Measurements from ENCODE around the gene CADPS.

Gene CADPS

DNA sequence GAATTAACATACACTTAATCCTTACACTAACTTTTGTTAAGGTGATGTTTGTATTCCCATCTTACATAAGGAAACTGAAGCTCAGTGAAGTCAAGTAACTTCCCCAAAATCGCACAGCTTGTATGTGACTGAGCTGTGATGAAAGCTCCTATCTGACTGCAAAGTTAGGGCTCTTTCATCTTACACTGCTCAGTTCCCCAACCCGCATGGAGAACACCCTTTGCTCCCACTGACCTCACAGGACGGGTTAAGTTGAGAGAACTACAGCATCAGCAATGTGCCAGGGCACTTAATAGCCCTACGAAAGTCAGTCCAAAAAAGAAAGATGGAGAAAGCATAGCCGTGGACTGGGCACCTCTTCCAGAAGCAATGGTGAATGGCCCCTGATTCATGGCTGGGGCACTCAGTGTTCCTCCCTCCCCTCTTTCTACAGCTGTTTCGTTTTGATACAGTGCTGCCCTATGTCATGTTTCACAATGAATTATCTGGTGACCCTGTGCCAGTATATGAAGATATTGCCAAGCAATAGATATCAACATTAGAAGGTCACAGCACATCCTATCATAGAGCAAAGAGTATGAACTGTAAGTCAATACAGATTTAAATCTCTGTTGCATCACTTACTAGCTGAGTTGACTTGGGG lies 38.0 kb downstream of the CADPS start:
- Histone ChIP-seq H3K9me3 (ENCODE audit: control insufficient read depth in 2 of 2, low read length in 2 of 2) (no peaks in the 10 kb centered on the region), H3K27me3 (ENCODE audit: control insufficient read depth in 2 of 2, insufficient read depth in 2 of 2, low read length in 2 of 2) (no peaks in the 10 kb centered on the region), H3K36me3 (ENCODE audit: control insufficient read depth in 2 of 2, insufficient read depth in 2 of 2, low read length in 2 of 2) (no peaks in the 10 kb centered on the region), H3K9ac (ENCODE audit: low read depth in 1 of 2, low read length in 2 of 2) (no peak overlapping the region), H3K27ac (ENCODE audit: low read depth in 2 of 2, low read length in 2 of 2) (no peak overlapping the region), H3K4me3 (ENCODE audit: low read length in 2 of 2) (no peak overlapping the region), H3K4me1 (ENCODE audit: control insufficient read depth in 2 of 2, insufficient read depth in 2 of 2, low read length in 2 of 2) (no peaks in the 10 kb centered on the region)

DNA sequence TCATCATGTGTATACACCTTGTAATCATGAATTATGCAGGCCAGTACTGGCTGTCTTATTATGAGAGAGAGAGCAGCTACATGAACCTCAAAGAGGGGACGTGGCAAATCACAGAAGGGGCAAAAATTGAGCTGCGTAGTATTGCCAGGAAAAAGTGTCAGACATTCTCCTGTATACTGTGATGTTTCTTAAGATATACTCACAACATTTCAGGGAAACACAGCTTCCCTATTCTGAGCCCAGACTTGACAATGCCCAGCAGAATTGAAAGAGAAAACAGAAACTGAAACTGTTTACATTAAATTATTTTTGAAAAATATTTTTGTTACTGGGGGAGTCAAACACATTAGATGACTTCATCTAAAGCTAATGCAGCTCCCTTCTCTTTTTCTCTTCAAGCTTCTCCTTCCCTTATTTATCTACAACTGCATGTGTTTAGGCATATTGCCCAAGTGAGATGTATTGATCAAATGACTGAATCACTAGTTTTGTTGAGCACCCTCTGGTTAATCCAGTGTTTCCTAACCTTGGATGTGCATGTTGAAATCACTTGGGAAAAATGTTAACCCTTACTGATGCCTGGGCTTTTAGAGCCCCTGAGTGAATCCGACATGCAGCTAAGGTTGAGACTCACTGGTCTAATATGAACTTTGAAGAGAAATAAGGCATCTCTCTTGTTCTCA lies 39.5 kb downstream of the CADPS start:
- Histone ChIP-seq H3K27ac (ENCODE audit: low read depth in 2 of 2, low read length in 2 of 2) (no peak overlapping the region), H3K4me3 (ENCODE audit: low read length in 2 of 2) (no peak overlapping the region)

DNA sequence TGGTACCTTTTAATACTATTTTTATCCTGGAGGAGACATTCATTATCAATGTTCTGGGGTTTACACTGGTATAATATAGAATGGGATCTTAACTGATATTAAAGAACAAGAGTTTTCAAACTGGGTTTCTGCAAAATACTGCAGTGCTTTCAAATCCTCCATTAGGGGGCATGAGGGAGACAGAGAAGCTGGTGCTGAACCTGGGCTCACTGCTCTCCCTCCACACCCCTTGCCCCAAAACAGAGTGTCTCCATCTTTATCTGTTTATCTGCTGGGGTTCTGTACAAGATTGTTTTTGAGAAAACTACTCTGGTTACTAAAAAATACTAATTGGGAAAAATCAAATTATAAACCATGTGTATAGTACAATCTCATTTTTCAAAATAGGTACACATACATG lies 41.7 kb downstream of the CADPS start:
- no peak overlapping the region for H3K4me3 ChIP-seq (ENCODE audit: low read length in 2 of 2)
- H3K4me1 ChIP-seq (ENCODE audit: control insufficient read depth in 2 of 2, insufficient read depth in 2 of 2, low read length in 2 of 2), result no peaks in the 10 kb centered on the region
- H3K36me3 ChIP-seq (ENCODE audit: control insufficient read depth in 2 of 2, insufficient read depth in 2 of 2, low read length in 2 of 2), result no peaks in the 10 kb centered on the region

More for the DNA sequence above, 39.5 kb downstream of the CADPS start:
- Histone ChIP-seq H3K27me3 (ENCODE audit: control insufficient read depth in 2 of 2, insufficient read depth in 2 of 2, low read length in 2 of 2) (no peaks in the 10 kb centered on the region), H3K9ac (ENCODE audit: low read depth in 1 of 2, low read length in 2 of 2) (no peak overlapping the region), H3K36me3 (ENCODE audit: control insufficient read depth in 2 of 2, insufficient read depth in 2 of 2, low read length in 2 of 2) (no peaks in the 10 kb centered on the region), H3K4me1 (ENCODE audit: control insufficient read depth in 2 of 2, insufficient read depth in 2 of 2, low read length in 2 of 2) (no peaks in the 10 kb centered on the region), H3K9me3 (ENCODE audit: control insufficient read depth in 2 of 2, low read length in 2 of 2) (no peaks in the 10 kb centered on the region)

DNA sequence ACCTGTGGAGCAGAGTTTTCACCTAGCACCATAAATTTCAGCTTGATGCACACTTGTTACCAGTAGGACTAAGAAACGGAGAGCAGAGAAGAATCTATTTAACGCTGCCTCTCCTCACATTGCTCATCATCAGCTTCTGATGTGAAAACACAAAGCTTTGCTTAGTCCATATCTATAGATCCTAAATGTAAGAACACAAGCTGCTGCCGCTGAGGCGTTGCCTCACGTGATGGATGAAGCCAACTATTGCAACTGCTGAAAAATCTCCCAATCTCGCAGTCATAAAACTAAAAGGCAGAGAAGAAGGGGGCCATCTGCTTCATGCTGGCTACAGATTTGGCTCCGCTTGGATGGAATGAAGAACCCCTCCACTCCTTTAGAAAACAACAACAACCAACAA lies 42.7 kb downstream of the CADPS start:
- Histone ChIP-seq H3K9ac (ENCODE audit: low read depth in 1 of 2, low read length in 2 of 2) (no peak overlapping the region), H3K27me3 (ENCODE audit: control insufficient read depth in 2 of 2, insufficient read depth in 2 of 2, low read length in 2 of 2) (no peaks in the 10 kb centered on the region), H3K9me3 (ENCODE audit: control insufficient read depth in 2 of 2, low read length in 2 of 2) (no peaks in the 10 kb centered on the region), H3K27ac (ENCODE audit: low read depth in 2 of 2, low read length in 2 of 2) (no peak overlapping the region), H3K4me1 (ENCODE audit: control insufficient read depth in 2 of 2, insufficient read depth in 2 of 2, low read length in 2 of 2) (no peaks in the 10 kb centered on the region), H3K4me3 (ENCODE audit: low read length in 2 of 2) (no peak overlapping the region), H3K36me3 (ENCODE audit: control insufficient read depth in 2 of 2, insufficient read depth in 2 of 2, low read length in 2 of 2) (no peaks in the 10 kb centered on the region)

More for the DNA sequence above, 41.7 kb downstream of the CADPS start:
- Histone ChIP-seq H3K27ac (ENCODE audit: low read depth in 2 of 2, low read length in 2 of 2) (no peak overlapping the region), H3K9ac (ENCODE audit: low read depth in 1 of 2, low read length in 2 of 2) (no peak overlapping the region), H3K27me3 (ENCODE audit: control insufficient read depth in 2 of 2, insufficient read depth in 2 of 2, low read length in 2 of 2) (no peaks in the 10 kb centered on the region), H3K9me3 (ENCODE audit: control insufficient read depth in 2 of 2, low read length in 2 of 2) (no peaks in the 10 kb centered on the region)

DNA sequence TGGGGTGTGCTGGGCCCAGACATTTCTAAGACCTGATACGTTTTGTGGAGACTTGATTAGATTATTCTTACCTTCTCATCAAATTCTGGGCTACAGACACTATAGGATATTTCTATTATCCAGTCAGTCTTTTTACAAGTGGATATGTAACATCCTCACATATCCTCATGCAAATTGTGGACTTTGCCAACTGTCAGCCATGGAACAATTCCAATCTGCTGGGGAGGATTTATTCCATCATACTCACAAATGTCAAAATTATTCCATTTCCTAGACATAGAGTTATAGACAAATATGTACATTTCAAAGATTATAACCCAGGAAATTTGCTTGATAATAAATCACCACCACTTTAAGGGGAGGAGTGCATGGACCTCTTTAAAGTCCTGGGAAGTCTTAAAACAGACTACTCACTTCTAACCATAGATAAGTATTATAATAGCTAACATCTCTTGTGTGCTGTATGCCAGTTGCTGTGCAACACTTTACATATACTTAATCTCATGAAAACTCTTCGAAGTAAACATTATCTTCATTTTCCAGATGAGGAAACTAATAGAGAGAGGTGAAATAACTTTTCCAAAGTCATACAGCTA lies 44.4 kb downstream of the CADPS start:
- H3K9ac ChIP-seq (ENCODE audit: low read depth in 1 of 2, low read length in 2 of 2), result no peak overlapping the region
- H3K36me3 ChIP-seq (ENCODE audit: control insufficient read depth in 2 of 2, insufficient read depth in 2 of 2, low read length in 2 of 2), result no peaks in the 10 kb centered on the region
- no peaks in the 10 kb centered on the region for H3K9me3 ChIP-seq (ENCODE audit: control insufficient read depth in 2 of 2, low read length in 2 of 2)
- no peaks in the 10 kb centered on the region for H3K27me3 ChIP-seq (ENCODE audit: control insufficient read depth in 2 of 2, insufficient read depth in 2 of 2, low read length in 2 of 2)
- no peaks in the 10 kb centered on the region for H3K4me1 ChIP-seq (ENCODE audit: control insufficient read depth in 2 of 2, insufficient read depth in 2 of 2, low read length in 2 of 2)
- no peak overlapping the region for H3K4me3 ChIP-seq (ENCODE audit: low read length in 2 of 2)
- H3K27ac ChIP-seq (ENCODE audit: low read depth in 2 of 2, low read length in 2 of 2), result no peak overlapping the region

DNA sequence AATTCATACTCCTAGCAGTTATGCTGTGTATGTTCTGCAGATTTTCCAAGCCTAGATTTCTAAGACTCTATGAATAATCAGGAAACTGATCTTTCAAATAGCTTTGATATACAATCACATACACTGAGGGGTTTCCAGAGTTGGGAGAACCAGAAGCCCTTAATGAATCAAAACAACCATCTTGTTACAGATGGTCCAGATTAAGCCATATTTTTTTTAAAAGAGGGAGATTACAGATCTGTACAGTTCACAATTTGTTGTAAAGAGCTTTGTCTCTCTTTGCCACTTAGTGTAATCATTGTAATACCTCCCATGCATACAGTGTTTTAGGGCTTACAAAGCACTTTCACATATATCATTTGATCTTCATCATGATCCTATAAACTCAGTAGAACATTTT lies 47.7 kb downstream of the CADPS start:
- Histone ChIP-seq H3K4me3 (ENCODE audit: low read length in 2 of 2) (no peak overlapping the region), H3K9ac (ENCODE audit: low read depth in 1 of 2, low read length in 2 of 2) (no peak overlapping the region), H3K4me1 (ENCODE audit: control insufficient read depth in 2 of 2, insufficient read depth in 2 of 2, low read length in 2 of 2) (peaks cover 0 to 3% of the 10 kb centered on the region in 2 donors), H3K27me3 (ENCODE audit: control insufficient read depth in 2 of 2, insufficient read depth in 2 of 2, low read length in 2 of 2) (no peaks in the 10 kb centered on the region), H3K27ac (ENCODE audit: low read depth in 2 of 2, low read length in 2 of 2) (no peak overlapping the region), H3K9me3 (ENCODE audit: control insufficient read depth in 2 of 2, low read length in 2 of 2) (no peaks in the 10 kb centered on the region), H3K36me3 (ENCODE audit: control insufficient read depth in 2 of 2, insufficient read depth in 2 of 2, low read length in 2 of 2) (no peaks in the 10 kb centered on the region)

DNA sequence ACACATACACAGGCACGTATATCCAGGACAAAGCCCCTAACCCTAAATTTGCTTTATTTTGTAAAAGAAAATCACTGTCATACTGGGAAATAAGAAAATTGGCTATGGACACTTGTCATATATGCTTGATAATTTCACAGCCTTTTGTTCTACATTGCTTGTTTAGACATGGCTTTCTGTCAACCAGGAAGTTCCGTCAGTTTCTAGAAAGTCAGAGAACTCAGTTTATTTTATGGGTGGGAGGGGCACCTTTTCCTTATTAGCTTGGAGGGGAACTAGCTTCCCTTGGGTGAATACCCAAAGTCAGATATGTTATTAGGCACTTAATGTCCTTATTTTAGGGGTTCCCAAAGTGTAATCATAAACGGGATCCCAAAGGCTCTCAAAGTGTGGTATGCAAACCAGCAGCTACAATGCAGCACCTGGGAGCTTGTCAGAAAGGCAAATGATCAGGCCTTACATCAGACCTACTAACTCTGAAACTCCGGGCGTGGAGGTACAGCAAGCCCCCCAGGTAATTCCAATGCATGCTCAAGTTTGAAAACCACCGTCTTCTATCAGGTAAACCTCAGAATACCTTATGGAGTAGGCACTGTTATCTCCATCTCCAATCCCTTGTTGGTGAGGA lies 50.1 kb downstream of the CADPS start:
- Histone ChIP-seq H3K4me1 (ENCODE audit: control insufficient read depth in 2 of 2, insufficient read depth in 2 of 2, low read length in 2 of 2) (peaks cover 0 to 3% of the 10 kb centered on the region in 2 donors), H3K27ac (ENCODE audit: low read depth in 2 of 2, low read length in 2 of 2) (no peak overlapping the region), H3K9ac (ENCODE audit: low read depth in 1 of 2, low read length in 2 of 2) (no peak overlapping the region), H3K36me3 (ENCODE audit: control insufficient read depth in 2 of 2, insufficient read depth in 2 of 2, low read length in 2 of 2) (no peaks in the 10 kb centered on the region), H3K27me3 (ENCODE audit: control insufficient read depth in 2 of 2, insufficient read depth in 2 of 2, low read length in 2 of 2) (no peaks in the 10 kb centered on the region), H3K9me3 (ENCODE audit: control insufficient read depth in 2 of 2, low read length in 2 of 2) (no peaks in the 10 kb centered on the region), H3K4me3 (ENCODE audit: low read length in 2 of 2) (no peak overlapping the region)

DNA sequence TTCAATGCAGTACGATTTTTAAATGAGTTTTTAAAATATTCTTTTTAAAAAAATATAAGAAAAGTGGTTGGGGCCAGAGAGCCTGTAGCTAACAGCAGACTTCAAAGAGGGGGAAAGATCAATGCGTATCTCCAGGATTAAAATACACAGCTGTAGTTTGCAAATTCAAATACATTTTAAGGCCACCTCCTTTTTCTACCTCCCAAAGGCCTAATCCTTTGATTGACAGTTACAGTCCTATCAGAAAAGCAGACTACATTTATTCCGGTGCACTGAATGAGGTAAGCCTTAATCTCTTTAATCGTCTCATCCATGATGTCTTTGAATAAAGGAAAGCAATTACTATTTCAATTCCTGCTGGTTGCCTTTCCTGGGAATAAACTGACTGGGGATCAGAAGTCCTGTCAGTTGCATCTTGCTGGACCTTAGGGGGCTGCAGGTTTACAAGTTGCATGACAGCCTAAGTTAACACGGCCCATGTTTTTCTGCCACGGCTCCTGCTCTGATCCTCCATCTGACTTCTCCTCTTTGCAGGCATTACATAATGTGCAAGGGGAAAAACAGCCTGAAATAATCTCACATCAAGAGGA lies 51.7 kb downstream of the CADPS start:
- Histone ChIP-seq H3K4me1 (ENCODE audit: control insufficient read depth in 2 of 2, insufficient read depth in 2 of 2, low read length in 2 of 2) (peaks cover 0 to 3% of the 10 kb centered on the region in 2 donors), H3K9ac (ENCODE audit: low read depth in 1 of 2, low read length in 2 of 2) (no peak overlapping the region), H3K4me3 (ENCODE audit: low read length in 2 of 2) (no peak overlapping the region), H3K27me3 (ENCODE audit: control insufficient read depth in 2 of 2, insufficient read depth in 2 of 2, low read length in 2 of 2) (no peaks in the 10 kb centered on the region), H3K9me3 (ENCODE audit: control insufficient read depth in 2 of 2, low read length in 2 of 2) (no peaks in the 10 kb centered on the region), H3K36me3 (ENCODE audit: control insufficient read depth in 2 of 2, insufficient read depth in 2 of 2, low read length in 2 of 2) (no peaks in the 10 kb centered on the region), H3K27ac (ENCODE audit: low read depth in 2 of 2, low read length in 2 of 2) (no peak overlapping the region)

DNA sequence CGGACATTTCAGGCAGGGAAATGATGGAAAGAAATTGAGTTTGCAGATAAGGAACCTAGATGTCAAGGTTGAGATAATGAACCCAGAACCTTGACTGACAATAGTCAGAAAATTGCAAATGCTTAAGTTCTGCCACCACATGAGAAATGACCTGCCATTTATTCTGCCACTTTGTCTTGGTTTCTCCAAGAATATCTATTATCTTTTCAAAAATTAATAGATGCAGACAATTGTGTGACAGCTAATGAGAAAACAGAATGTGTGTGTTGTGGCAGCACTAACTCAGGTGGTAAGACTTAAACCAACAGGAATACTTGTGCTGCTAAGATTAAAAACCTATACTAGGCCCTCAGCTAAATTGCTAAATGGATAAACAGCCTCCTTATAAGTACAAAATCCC lies 52.3 kb downstream of the CADPS start:
- no peak overlapping the region for H3K4me3 ChIP-seq (ENCODE audit: low read length in 2 of 2)
- no peak overlapping the region for H3K27ac ChIP-seq (ENCODE audit: low read depth in 2 of 2, low read length in 2 of 2)
- H3K27me3 ChIP-seq (ENCODE audit: control insufficient read depth in 2 of 2, insufficient read depth in 2 of 2, low read length in 2 of 2), result no peaks in the 10 kb centered on the region

DNA sequence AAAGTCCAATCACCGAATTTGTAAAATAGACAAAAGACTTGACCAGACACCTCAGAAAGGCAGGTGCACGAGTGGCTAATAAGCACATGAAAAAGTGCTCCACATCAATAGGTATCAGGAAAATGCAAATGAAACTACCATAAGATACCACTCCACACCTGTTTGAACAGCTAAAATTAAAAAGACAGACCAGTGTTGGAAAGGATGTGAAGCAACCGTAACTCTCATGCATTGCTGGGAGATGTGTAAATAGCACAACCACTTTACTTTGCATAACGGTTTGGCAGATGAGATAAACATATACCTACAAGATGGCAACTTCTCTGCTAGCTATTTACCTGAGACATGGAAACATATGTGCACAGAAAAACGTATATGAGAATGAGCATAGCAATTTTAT lies 56.9 kb downstream of the CADPS start:
- Histone ChIP-seq H3K9me3 (ENCODE audit: control insufficient read depth in 2 of 2, low read length in 2 of 2) (no peaks in the 10 kb centered on the region), H3K4me3 (ENCODE audit: low read length in 2 of 2) (no peak overlapping the region), H3K27me3 (ENCODE audit: control insufficient read depth in 2 of 2, insufficient read depth in 2 of 2, low read length in 2 of 2) (no peaks in the 10 kb centered on the region), H3K36me3 (ENCODE audit: control insufficient read depth in 2 of 2, insufficient read depth in 2 of 2, low read length in 2 of 2) (no peaks in the 10 kb centered on the region), H3K9ac (ENCODE audit: low read depth in 1 of 2, low read length in 2 of 2) (no peak overlapping the region), H3K4me1 (ENCODE audit: control insufficient read depth in 2 of 2, insufficient read depth in 2 of 2, low read length in 2 of 2) (no peaks in the 10 kb centered on the region), H3K27ac (ENCODE audit: low read depth in 2 of 2, low read length in 2 of 2) (no peak overlapping the region)

More for the DNA sequence above, 52.3 kb downstream of the CADPS start:
- Histone ChIP-seq H3K4me1 (ENCODE audit: control insufficient read depth in 2 of 2, insufficient read depth in 2 of 2, low read length in 2 of 2) (peaks cover 0 to 3% of the 10 kb centered on the region in 2 donors), H3K9me3 (ENCODE audit: control insufficient read depth in 2 of 2, low read length in 2 of 2) (no peaks in the 10 kb centered on the region), H3K36me3 (ENCODE audit: control insufficient read depth in 2 of 2, insufficient read depth in 2 of 2, low read length in 2 of 2) (no peaks in the 10 kb centered on the region), H3K9ac (ENCODE audit: low read depth in 1 of 2, low read length in 2 of 2) (no peak overlapping the region)
